ENCODE results near the gene CAPZA1. TPM values are rescaled to one million over a fixed set of nuclear protein-coding genes. Genes with fewer than 3 reads are reported as not detected.

Gene CAPZA1
- total RNA-seq, 6 donors from 2014 or later, result 91.1 to 196 (median 128) TPM

- Histone ChIP-seq H3K9me3 (no peaks in the 10 kb centered on the region), H3K27me3 (no peaks in the 10 kb centered on the region), H3K4me3 (no peak overlapping the region), H3K4me1 (no peaks in the 10 kb centered on the region), H3K27ac (no peak overlapping the region), H3K36me3 (peaks cover 2 to 65% (median 25%) of the 10 kb centered on the region in 4 donors)
- ATAC-seq (ENCODE audit: low FRiP score in 2 of 2) (no peak), DNase-seq (no peak)
- TF ChIP-seq POLR2AphosphoS5 (IDR thresholded peaks at IDR 0.05) (no peak), POLR2A (IDR thresholded peaks at IDR 0.05) (no peak), EP300 (IDR thresholded peaks at IDR 0.05) (no peak)
- TF ChIP-seq, protein P1, sequence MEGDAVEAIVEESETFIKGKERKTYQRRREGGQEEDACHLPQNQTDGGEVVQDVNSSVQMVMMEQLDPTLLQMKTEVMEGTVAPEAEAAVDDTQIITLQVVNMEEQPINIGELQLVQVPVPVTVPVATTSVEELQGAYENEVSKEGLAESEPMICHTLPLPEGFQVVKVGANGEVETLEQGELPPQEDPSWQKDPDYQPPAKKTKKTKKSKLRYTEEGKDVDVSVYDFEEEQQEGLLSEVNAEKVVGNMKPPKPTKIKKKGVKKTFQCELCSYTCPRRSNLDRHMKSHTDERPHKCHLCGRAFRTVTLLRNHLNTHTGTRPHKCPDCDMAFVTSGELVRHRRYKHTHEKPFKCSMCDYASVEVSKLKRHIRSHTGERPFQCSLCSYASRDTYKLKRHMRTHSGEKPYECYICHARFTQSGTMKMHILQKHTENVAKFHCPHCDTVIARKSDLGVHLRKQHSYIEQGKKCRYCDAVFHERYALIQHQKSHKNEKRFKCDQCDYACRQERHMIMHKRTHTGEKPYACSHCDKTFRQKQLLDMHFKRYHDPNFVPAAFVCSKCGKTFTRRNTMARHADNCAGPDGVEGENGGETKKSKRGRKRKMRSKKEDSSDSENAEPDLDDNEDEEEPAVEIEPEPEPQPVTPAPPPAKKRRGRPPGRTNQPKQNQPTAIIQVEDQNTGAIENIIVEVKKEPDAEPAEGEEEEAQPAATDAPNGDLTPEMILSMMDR (IDR thresholded peaks at IDR 0.05), result no peak
- WGBS, 2 donors, result 96 to 98% methylated on average over 2 of the region's 2 CpGs
Measured at GRCh38 chr1:112603012-112603411, 16.6 kb upstream of the CAPZA1 start.

DNA sequence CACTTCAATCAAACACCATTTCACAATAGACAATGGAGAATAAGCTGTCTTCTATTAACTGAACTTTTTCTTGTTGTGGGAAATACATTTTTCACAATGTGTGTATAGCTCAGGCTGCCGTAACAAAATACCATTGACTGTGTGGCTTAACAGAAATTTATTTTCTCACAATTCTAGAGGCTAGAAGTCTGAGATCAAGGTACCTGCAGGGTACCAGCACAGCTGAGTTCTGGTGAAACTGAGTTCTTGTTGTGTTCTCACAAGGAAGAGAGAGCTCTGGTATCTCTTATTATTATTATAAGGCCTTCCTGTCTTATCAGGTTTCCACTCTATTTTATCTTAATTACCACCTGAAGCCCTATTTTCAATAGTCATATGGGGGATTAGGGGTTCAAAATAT lies 16.1 kb upstream of the CAPZA1 start:
- Histone ChIP-seq H3K27ac (no peak overlapping the region), H3K4me1 (no peaks in the 10 kb centered on the region), H3K27me3 (no peaks in the 10 kb centered on the region), H3K36me3 (peaks cover 2 to 71% (median 25%) of the 10 kb centered on the region in 4 donors), H3K9me3 (no peaks in the 10 kb centered on the region), H3K4me3 (no peak overlapping the region)
- TF ChIP-seq, protein P1 (IDR thresholded peaks at IDR 0.05), result no peak
- TF ChIP-seq POLR2A (IDR thresholded peaks at IDR 0.05), result no peak
- no peak for TF ChIP-seq EP300 (IDR thresholded peaks at IDR 0.05)
- no peak for TF ChIP-seq POLR2AphosphoS5 (IDR thresholded peaks at IDR 0.05)
- WGBS, 2 donors, result 93 to 100% methylated on average over 1 of the region's 1 CpG
- DNase-seq, result no peak
- no peak for ATAC-seq (ENCODE audit: low FRiP score in 2 of 2)

DNA sequence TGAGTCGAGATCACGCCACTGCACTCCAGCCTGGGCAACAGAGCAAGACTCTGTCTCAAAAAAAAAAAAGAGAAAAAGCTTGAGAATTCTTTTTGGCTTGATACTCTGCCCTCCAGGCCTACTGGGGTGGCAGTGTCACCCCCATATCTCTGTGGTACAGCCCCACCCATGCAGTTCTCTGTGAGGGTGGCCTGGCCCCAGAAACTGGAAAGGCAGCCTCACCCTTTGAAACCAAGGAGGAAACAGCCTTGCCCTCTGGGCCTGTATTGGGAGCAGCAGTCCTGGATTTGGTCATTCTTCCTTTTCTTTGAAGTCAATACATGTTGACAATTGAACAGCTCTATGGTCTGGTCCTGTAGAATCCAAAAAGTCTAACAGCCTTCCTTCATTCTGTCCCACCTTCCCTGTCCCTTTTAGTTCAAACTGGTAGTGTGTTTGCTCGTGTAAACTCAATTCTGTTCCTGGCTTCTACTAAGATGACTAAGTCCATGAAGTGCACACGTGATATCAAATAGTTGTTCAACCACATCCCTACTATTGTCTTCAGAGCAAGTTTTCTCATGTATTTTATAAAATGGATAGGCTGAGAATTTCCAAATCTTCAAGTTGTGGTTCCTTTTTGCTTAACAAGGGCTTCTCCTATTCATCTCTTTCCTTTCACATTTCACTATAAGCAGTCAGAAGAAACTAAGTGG lies 13.9 kb upstream of the CAPZA1 start:
- Histone ChIP-seq H3K36me3 (peaks cover 7 to 82% (median 42%) of the 10 kb centered on the region in 4 donors), H3K4me3 (no peak overlapping the region), H3K4me1 (no peaks in the 10 kb centered on the region), H3K27ac (no peak overlapping the region), H3K27me3 (no peaks in the 10 kb centered on the region), H3K9me3 (no peaks in the 10 kb centered on the region)
- ATAC-seq (ENCODE audit: low FRiP score in 2 of 2) (no peak), DNase-seq (no peak)
- WGBS, 2 donors, result 89 to 90% methylated on average over 4 of the region's 4 CpGs
- TF ChIP-seq POLR2A (IDR thresholded peaks at IDR 0.05), result no peak
- TF ChIP-seq EP300 (IDR thresholded peaks at IDR 0.05), result no peak
- no peak for TF ChIP-seq POLR2AphosphoS5 (IDR thresholded peaks at IDR 0.05)
- TF ChIP-seq, protein P1 (IDR thresholded peaks at IDR 0.05), result no peak

DNA sequence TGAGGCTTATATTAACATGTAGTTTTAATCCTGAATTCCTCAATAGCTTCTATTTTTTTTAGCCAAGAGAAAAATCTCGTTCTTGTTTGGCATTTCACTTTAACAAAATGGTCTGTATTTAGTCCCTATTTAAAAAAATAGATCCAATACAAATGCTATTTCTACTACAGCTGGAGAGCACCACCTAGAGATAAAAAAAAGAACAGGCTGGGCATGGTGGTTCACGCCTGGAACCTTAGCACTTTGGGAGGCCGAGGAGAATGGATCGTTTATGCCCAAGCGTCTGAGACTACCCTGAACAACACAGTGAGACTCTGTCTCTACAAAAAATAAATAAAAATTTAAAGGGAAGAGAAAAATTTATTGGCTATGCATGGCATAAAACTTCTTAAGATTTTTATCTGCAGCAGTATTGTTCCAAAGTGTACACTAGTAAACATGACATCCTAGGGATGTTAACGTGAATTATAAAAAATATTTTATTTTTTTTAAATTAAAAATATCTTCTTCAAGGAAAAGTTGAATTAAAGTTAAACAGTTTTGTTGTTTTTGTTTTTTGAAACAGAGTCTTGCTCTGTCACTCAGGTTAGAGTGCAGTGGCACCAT lies 5.1 kb upstream of the CAPZA1 start:
- no peak overlapping the region for H3K27ac ChIP-seq
- peaks cover 7 to 63% (median 22%) of the 10 kb centered on the region in 4 donors for H3K36me3 ChIP-seq
- no peaks in the 10 kb centered on the region for H3K9me3 ChIP-seq
- ATAC-seq (ENCODE audit: low FRiP score in 2 of 2) (no peak), DNase-seq (no peak)
- H3K4me1 ChIP-seq, result peaks cover 10 to 13% (median 11%) of the 10 kb centered on the region in 4 donors
- WGBS, 2 donors, result 76 to 78% methylated on average over 6 of the region's 6 CpGs
- no peak for TF ChIP-seq POLR2A (IDR thresholded peaks at IDR 0.05)
- TF ChIP-seq, protein P1 (IDR thresholded peaks at IDR 0.05), result peak in 3 of 6 experiments; percentile 22 to 37 (median 25)
- no peaks in the 10 kb centered on the region for H3K27me3 ChIP-seq
- no peak overlapping the region for H3K4me3 ChIP-seq
